Measurements from ENCODE around the gene CUEDC1. TPM values are rescaled to one million over a fixed set of nuclear protein-coding genes. Genes with fewer than 3 reads are reported as not detected.

CUEDC1 gene
- total RNA-seq, 4 donors from 2014 or later = 7.9 to 63.6 (median 18.8) TPM

DNA sequence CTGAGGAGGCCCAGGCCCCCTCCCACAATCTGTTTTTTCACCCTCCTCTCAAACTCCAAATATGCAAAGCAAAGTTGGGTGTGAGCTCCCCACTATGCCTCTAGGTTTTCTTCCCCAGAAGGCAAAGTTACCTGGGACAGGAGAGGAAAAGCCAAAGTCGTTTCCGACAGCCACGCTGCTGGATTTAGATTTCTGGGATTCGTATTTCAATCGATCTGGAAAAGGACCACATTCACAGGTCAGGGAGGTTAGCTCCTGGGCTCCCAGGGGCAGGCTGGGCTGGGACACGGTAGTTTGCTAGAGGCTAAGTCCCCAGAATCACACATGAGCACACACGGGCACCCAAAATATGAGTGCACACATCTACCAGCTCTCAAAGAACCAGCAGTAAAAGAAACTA is 84.1 kb downstream of the CUEDC1 start:
- DNase-seq = no peak
- Histone ChIP-seq H3K4me3 (no peak overlapping the region), H3K27ac (peak overlapping the region in 1 of 2 donors; percentile 14), H3K9me3 (no peaks in the 10 kb centered on the region), H3K36me3 (no peaks in the 10 kb centered on the region), H3K27me3 (no peaks in the 10 kb centered on the region), H3K4me1 (peaks cover 16 to 35% of the 10 kb centered on the region in 2 donors)
- intact Hi-C loops (cut with DNase I; ENCODE audit: low total_unique reads) = no loop called here
- TF ChIP-seq, protein P1, sequence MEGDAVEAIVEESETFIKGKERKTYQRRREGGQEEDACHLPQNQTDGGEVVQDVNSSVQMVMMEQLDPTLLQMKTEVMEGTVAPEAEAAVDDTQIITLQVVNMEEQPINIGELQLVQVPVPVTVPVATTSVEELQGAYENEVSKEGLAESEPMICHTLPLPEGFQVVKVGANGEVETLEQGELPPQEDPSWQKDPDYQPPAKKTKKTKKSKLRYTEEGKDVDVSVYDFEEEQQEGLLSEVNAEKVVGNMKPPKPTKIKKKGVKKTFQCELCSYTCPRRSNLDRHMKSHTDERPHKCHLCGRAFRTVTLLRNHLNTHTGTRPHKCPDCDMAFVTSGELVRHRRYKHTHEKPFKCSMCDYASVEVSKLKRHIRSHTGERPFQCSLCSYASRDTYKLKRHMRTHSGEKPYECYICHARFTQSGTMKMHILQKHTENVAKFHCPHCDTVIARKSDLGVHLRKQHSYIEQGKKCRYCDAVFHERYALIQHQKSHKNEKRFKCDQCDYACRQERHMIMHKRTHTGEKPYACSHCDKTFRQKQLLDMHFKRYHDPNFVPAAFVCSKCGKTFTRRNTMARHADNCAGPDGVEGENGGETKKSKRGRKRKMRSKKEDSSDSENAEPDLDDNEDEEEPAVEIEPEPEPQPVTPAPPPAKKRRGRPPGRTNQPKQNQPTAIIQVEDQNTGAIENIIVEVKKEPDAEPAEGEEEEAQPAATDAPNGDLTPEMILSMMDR (IDR thresholded peaks at IDR 0.05) = no peak

DNA sequence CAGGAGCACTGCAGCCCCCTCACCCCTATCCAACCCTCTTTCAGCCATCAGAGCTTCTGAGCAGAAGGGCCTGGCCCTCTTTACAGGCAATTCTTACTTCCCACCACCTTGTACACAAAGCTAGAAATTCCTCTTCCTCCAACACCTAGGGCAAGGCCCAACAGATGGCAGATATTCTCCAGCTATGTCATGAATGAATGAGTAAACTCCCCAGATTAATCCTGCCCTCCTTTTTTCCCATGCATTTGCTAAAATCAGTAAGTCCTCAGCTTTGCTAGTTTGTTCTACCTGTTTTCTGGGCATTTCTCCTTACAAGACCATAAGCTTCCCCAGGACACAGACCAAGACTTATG is 85.0 kb downstream of the CUEDC1 start:
- peaks cover 16 to 29% of the 10 kb centered on the region in 2 donors for H3K4me1 ChIP-seq
- DNase-seq = no peak
- no peaks in the 10 kb centered on the region for H3K36me3 ChIP-seq
- no peaks in the 10 kb centered on the region for H3K9me3 ChIP-seq
- no peaks in the 10 kb centered on the region for H3K27me3 ChIP-seq
- intact Hi-C loops (cut with DNase I; ENCODE audit: low total_unique reads) = no loop called here
- H3K27ac ChIP-seq = peak overlapping the region in 1 of 2 donors; percentile 93
- H3K4me3 ChIP-seq = no peak overlapping the region
- no peak for TF ChIP-seq POLR2A (IDR thresholded peaks at IDR 0.05)
- TF ChIP-seq, protein P1 (IDR thresholded peaks at IDR 0.05) = no peak

DNA sequence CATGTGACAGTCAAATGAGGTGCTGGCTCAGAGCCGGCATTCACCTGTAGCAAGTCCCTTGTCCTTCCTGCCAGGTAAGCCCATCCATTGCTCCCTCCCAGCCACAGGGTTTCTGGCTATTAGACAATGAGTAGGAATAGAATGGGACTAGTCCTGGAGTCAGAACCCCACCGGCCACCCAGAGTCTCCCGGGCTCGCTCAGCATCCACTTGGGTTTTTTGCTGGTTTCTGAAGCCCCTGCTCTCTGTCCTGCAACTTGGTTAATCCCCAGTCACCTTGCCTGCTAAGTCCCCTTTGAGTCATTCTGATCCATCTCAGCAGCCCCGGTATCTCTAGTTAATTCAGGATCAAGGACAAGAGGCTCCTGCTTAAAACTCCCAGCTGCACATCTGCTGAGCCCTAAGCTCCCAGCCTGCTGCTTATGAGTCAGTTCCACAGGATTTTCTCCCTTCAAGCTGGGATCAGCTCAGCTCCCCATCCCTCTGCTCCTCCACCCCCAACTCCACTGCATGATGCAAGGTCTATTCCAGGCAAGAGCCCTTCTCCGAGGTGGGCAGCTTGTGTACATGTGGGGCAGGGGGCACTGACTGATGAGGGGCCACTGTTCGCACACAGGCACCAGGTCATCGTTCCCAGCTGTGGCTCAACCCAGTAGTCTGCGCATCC is 85.5 kb downstream of the CUEDC1 start:
- H3K4me1 ChIP-seq = peaks cover 16 to 25% of the 10 kb centered on the region in 2 donors

GRCh38 chr17:57868910-57869616 is 86.1 kb downstream of the CUEDC1 start:
- no peak overlapping the region for H3K4me3 ChIP-seq
- peaks cover 11 to 18% of the 10 kb centered on the region in 2 donors for H3K4me1 ChIP-seq
- no peak for DNase-seq
- H3K27me3 ChIP-seq = no peaks in the 10 kb centered on the region
- peak overlapping the region; percentile 77 to 93 for H3K27ac ChIP-seq
- no peaks in the 10 kb centered on the region for H3K9me3 ChIP-seq
- no peaks in the 10 kb centered on the region for H3K36me3 ChIP-seq
- intact Hi-C loops (cut with DNase I; ENCODE audit: low total_unique reads) = loop anchor here (10.0 kb wide), 1 partner anchor 216 kb away; the partner anchor contains the start of gene DYNLL2
- TF ChIP-seq, protein P1 (IDR thresholded peaks at IDR 0.05) = no peak
- TF ChIP-seq POLR2A (IDR thresholded peaks at IDR 0.05) = no peak

More for the DNA sequence above, 85.5 kb downstream of the CUEDC1 start:
- Histone ChIP-seq H3K36me3 (no peaks in the 10 kb centered on the region), H3K27ac (peak overlapping the region; percentile 77 to 93), H3K4me3 (no peak overlapping the region), H3K27me3 (no peaks in the 10 kb centered on the region), H3K9me3 (no peaks in the 10 kb centered on the region)
- no peak for DNase-seq
- TF ChIP-seq, protein P1 (IDR thresholded peaks at IDR 0.05) = no peak
- no peak for TF ChIP-seq POLR2A (IDR thresholded peaks at IDR 0.05)
- intact Hi-C loops (cut with DNase I; ENCODE audit: low total_unique reads) = loop anchor here (10.0 kb wide), 1 partner anchor 215 kb away; the partner anchor contains the start of gene DYNLL2
